ENCODE results near the gene XDH.

The XDH gene

GRCh38 chr2:31414601-31415241 lies at the start of gene XDH:
Gene XDH (minus strand): TSS chr2:31414742. CDS start chr2:31414666, 76 bp downstream.
- H3K27ac ChIP-seq: peak within 1 kb of the TSS; percentile 67
- peak; percentile 73 for DNase-seq (ENCODE audit: low read depth, low spot score)

- no peak overlapping the region for H3K27ac ChIP-seq
- no peak for DNase-seq (ENCODE audit: low read depth, low spot score)
These were observed 43.1 kb upstream of the XDH start for GRCh38 chr2:31457651-31458050.

- H3K27ac ChIP-seq: no peak overlapping the region
- DNase-seq (ENCODE audit: low read depth, low spot score): no peak
These were observed 32.3 kb upstream of the XDH start for GRCh38 chr2:31446848-31447247.

- no peak overlapping the region for H3K27ac ChIP-seq
- no peak for DNase-seq (ENCODE audit: low read depth, low spot score)
These were observed 27.8 kb upstream of the XDH start for GRCh38 chr2:31442376-31442775.

GRCh38 chr2:31440764-31441163 lies 26.2 kb upstream of the XDH start:
- DNase-seq (ENCODE audit: low read depth, low spot score): peak; percentile 84
- no peak overlapping the region for H3K27ac ChIP-seq

GRCh38 chr2:31434911-31435310 lies 20.4 kb upstream of the XDH start:
- no peak for DNase-seq (ENCODE audit: low read depth, low spot score)
- no peak overlapping the region for H3K27ac ChIP-seq

GRCh38 chr2:31433541-31433940 lies 19.0 kb upstream of the XDH start:
- peak overlapping the region; percentile 4 for H3K27ac ChIP-seq
- no peak for DNase-seq (ENCODE audit: low read depth, low spot score)

GRCh38 chr2:31430439-31431165 lies 16.1 kb upstream of the XDH start:
- peak overlapping the region; percentile 77 for H3K27ac ChIP-seq
- DNase-seq (ENCODE audit: low read depth, low spot score): no peak

- peak; percentile 81 for DNase-seq (ENCODE audit: low read depth, low spot score)
- H3K27ac ChIP-seq: peak overlapping the region; percentile 77
These were observed 15.4 kb upstream of the XDH start for GRCh38 chr2:31429759-31430438.

- no peak for DNase-seq (ENCODE audit: low read depth, low spot score)
These were observed 14.5 kb upstream of the XDH start for GRCh38 chr2:31429040-31429439.

GRCh38 chr2:31428001-31428418 lies 13.5 kb upstream of the XDH start:
- H3K27ac ChIP-seq: no peak overlapping the region
- DNase-seq (ENCODE audit: low read depth, low spot score): no peak

More at GRCh38 chr2:31429040-31429439, 14.5 kb upstream of the XDH start:
- H3K27ac ChIP-seq: peak overlapping the region; percentile 77

- no peak for DNase-seq (ENCODE audit: low read depth, low spot score)
- no peak overlapping the region for H3K27ac ChIP-seq
These were observed 11.6 kb upstream of the XDH start for GRCh38 chr2:31426096-31426495.

- no peak overlapping the region for H3K27ac ChIP-seq
- DNase-seq (ENCODE audit: low read depth, low spot score): no peak
These were observed 7.1 kb upstream of the XDH start for GRCh38 chr2:31421634-31422033.

- peak overlapping the region; percentile 4 for H3K27ac ChIP-seq
- no peak for DNase-seq (ENCODE audit: low read depth, low spot score)
These were observed 6.4 kb upstream of the XDH start for GRCh38 chr2:31420936-31421335.

GRCh38 chr2:31419386-31419785 lies 4.8 kb upstream of the XDH start:
- no peak overlapping the region for H3K27ac ChIP-seq
- no peak for DNase-seq (ENCODE audit: low read depth, low spot score)

- H3K27ac ChIP-seq: peak overlapping the region; percentile 67
- no peak for DNase-seq (ENCODE audit: low read depth, low spot score)
These were observed 879 bp upstream of the XDH start for GRCh38 chr2:31415421-31415820.

- DNase-seq (ENCODE audit: low read depth, low spot score): no peak
- H3K27ac ChIP-seq: peak overlapping the region; percentile 67
These were observed 536 bp downstream of the XDH start for GRCh38 chr2:31413862-31414550.

- peak overlapping the region; percentile 2 for H3K27ac ChIP-seq
- no peak for DNase-seq (ENCODE audit: low read depth, low spot score)
These were observed 1.5 kb downstream of the XDH start for GRCh38 chr2:31413025-31413424.

- no peak overlapping the region for H3K27ac ChIP-seq
- no peak for DNase-seq (ENCODE audit: low read depth, low spot score)
These were observed 2.8 kb downstream of the XDH start for GRCh38 chr2:31411771-31412170.

- DNase-seq (ENCODE audit: low read depth, low spot score): no peak
- no peak overlapping the region for H3K27ac ChIP-seq
These were observed 7.8 kb downstream of the XDH start for GRCh38 chr2:31406593-31407385.

Measured in epithelial cell of prostate (primary cell).